ACC112 (cell line): ENCODE results near the gene LTC4S.
"Not testable (repeated sequence)": the region's sequence is repeated elsewhere in the genome, so short reads cannot be mapped to it uniquely, and the experiment has no call there.

Experiments used
- H2AFZ ChIP-seq: fragments of 200-600 bp; sonication (generic); one replicate; pipeline ENCODE4 v1.6.0; 2017; ENCODE audit warnings: antibody characterized with exemption, low read length; ENCODE audit not compliant: unreplicated experiment
- H3K27ac ChIP-seq: fragments of 200-600 bp; sonication (generic); 2 replicates; pipeline ENCODE4 v1.5.1; 2014; ENCODE audit warnings: low read depth, mild to moderate bottlenecking, antibody characterized with exemption, low read length, moderate library complexity
- H3K27me3 ChIP-seq: fragments of 200-600 bp; sonication (generic); 2 replicates; pipeline ENCODE4 v1.6.1; 2014; ENCODE audit warnings: mild to moderate bottlenecking, antibody characterized with exemption, low read length, moderate library complexity, mixed read lengths; ENCODE audit not compliant: insufficient read depth
- H3K36me3 ChIP-seq: fragments of 200-600 bp; sonication (generic); 2 replicates; pipeline ENCODE4 v1.6.1; 2016; ENCODE audit warnings: mild to moderate bottlenecking, antibody characterized with exemption, low read length, moderate library complexity, mixed read lengths; ENCODE audit not compliant: insufficient read depth
- H3K4me1 ChIP-seq: fragments of 200-600 bp; sonication (generic); one replicate; pipeline ENCODE4 v1.6.1; 2016; ENCODE audit warnings: low read length, mixed read lengths; ENCODE audit not compliant: insufficient read depth, unreplicated experiment, control insufficient read depth
- H3K4me3 ChIP-seq: fragments of 200-600 bp; sonication (generic); 2 replicates; pipeline ENCODE4 v1.5.1; 2014; ENCODE audit warnings: mild to moderate bottlenecking, low read depth, low read length
- H3K79me2 ChIP-seq: fragments of 200-600 bp; sonication (generic); one replicate; pipeline ENCODE4 v1.6.0; 2016; ENCODE audit warnings: low read length; ENCODE audit not compliant: control insufficient read depth, unreplicated experiment, insufficient read depth

The LTC4S gene

DNA sequence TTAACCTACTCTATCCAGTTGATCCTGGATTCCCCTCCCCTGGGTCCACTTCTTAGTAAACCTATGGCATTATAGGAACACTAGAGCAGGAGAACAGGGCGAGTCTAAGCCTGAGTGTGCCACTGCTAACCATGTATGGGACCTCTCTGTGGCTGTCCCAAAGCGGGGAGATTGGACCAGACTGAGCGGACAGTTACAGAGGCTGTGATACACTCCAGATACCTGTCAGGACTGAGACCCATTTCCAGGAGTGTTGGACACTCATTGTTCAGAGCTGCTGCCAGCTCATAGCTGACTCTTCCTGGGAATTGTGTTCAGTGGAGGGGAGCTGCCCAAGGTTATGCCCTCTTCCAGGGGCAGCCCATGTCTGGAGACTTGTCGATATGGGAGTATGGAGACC is 11.9 kb upstream of the LTC4S start:
- no peaks in the 10 kb centered on the region for H3K79me2 ChIP-seq
- H3K4me3 ChIP-seq = no peak overlapping the region
- no peak overlapping the region for H2AFZ ChIP-seq
- H3K4me1 ChIP-seq = no peaks in the 10 kb centered on the region
- H3K27me3 ChIP-seq = no peaks in the 10 kb centered on the region
- peaks cover 4% of the 10 kb centered on the region; the same call in 1 of the 2 replicates for H3K36me3 ChIP-seq
- H3K27ac ChIP-seq = no peak overlapping the region

DNA sequence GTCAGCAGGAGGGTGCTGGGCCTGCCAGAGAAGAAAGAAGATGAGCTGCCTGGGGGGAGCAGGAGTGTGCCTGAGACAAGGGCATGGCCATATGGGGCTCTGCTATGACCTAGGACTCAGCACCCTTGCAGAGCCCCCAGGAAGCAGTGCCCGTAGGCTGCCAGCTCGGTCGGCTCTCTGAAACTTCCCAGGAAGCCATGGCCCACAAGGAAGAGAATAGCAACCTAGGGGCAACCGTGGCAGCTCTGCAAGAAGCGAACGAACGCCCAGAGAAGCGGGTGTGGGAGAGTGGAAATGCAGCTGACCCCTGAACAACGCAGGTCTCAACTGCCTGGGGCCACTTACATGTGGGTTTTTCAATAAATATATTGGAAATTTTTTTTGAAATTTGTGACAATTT is 10.7 kb upstream of the LTC4S start:
- no peak overlapping the region for H3K27ac ChIP-seq
- H3K4me1 ChIP-seq = no peaks in the 10 kb centered on the region
- no peaks in the 10 kb centered on the region for H3K27me3 ChIP-seq
- H3K79me2 ChIP-seq = no peaks in the 10 kb centered on the region
- no peaks in the 10 kb centered on the region for H3K36me3 ChIP-seq
- no peak overlapping the region for H3K4me3 ChIP-seq
- no peak overlapping the region for H2AFZ ChIP-seq

DNA sequence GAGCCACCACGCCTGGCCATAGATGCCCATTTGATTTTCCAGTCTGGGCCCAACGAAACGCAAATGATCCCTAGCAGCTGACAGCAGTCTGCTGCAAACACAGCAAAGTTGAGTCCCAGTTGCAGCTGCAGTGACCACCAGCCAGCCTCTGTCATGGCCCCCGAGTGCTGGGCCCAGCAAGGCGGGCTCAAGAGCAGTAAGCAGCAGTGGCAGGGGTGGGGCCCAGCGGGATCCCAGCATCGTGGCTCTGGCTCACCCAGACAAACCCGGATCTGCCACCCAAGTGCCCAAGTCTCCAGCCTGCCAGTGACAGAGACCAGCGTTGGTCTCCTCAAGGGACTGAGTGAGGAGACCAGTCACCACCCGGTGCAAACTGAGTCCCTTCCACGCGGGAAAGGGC is 6.9 kb upstream of the LTC4S start:
- H3K27ac ChIP-seq = no peak overlapping the region

DNA sequence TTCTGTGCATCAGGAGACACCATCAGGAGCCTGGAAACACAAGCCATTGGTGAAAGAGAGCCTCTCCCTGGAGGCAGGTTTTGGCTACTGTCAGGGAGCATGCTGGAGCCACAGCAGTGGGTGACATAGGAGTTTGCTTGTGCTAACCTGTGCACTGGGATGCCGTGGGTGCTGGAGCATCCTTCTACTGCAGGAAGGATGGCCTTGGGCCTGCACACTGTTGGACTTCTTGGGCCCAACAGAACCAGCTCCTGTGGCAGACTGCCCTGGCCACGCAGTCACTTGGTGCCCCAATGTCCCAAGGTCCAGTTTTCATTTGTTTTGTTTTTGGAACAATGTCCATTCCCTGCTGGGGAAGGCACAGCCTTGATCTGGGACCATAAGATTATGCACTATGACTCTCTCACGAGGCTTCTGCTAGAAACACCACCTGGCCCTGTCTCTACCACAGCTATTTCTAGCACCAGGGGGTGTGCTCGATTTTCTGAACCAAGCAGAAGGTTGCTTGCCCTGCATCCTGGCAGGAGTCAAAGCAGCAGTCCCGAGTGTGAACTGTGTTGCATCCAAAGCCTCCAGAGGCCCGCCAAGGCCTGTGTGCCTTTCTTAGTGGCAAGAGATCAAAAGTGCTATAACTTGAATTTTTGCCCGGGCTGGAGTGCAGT is 5.5 kb upstream of the LTC4S start:
- no peaks in the 10 kb centered on the region for H3K27me3 ChIP-seq
- no peaks in the 10 kb centered on the region for H3K79me2 ChIP-seq
- H3K4me3 ChIP-seq = no peak overlapping the region
- no peak overlapping the region for H3K27ac ChIP-seq
- no peaks in the 10 kb centered on the region for H3K36me3 ChIP-seq
- no peaks in the 10 kb centered on the region for H3K4me1 ChIP-seq
- no peak overlapping the region for H2AFZ ChIP-seq

More for the DNA sequence above, 6.9 kb upstream of the LTC4S start:
- Histone ChIP-seq H3K4me3 (no peak overlapping the region), H3K27me3 (no peaks in the 10 kb centered on the region), H2AFZ (no peak overlapping the region), H3K79me2 (no peaks in the 10 kb centered on the region), H3K4me1 (no peaks in the 10 kb centered on the region), H3K36me3 (no peaks in the 10 kb centered on the region)

DNA sequence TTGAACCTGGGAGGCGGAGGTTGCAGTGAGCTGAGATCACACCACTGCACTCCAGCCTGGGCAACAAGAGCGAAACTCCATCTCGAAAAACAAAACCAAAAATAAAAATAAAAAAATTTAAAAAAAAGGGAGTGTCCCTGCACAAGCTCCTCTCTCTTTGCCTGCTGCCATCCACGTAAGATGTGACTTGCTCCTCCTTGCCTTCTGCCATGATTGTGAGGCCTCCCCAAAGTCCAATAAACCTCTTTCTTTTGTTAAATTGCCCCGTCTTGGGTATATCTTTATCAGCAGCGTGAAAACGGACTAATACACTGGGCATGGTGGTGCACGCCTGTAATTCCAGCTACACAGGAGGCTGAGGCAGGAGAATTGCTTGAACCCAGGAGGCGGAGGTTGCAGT is 4.5 kb upstream of the LTC4S start:
- H3K4me3 ChIP-seq, H3K4me1 ChIP-seq, H3K79me2 ChIP-seq, H3K27ac ChIP-seq, H2AFZ ChIP-seq, H3K36me3 ChIP-seq, H3K27me3 ChIP-seq: not testable (repeated sequence)

DNA sequence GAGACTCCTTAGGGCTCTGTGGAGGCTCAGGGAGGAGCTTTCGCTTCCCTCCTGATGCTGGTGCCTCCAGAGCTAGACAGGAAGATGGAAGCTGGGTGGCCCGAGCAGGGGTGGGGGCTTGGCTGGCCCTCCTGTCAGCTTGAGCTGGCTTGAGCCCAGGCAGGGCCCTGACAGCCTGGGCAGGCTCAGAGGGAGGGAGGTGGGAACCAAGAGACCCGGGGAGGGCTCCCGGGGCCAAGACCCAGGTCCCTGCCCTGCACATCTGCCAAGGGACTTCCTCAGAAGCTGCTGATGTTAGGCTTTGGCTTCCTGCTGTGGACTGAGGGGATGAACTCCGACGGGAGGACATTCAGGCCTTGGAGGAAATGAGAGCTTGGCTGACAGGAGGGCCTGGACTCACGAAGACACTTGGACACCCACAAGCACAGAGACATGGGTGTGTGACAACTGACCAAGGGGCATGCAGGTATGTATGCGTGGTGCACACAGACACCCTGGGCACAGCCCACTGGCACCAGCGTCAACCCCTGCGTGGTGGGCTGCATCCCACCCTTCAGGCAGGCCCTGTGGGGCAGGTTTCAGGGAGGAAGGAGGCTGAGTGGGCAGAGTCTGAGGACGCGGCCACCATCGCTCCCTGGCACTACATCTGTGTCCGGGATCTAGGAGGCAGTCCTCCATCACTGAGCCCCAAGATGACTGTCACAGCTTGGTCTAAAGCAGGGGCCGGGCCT is 1.7 kb upstream of the LTC4S start:
- Histone ChIP-seq H3K4me3 (no peak overlapping the region), H2AFZ (no peak overlapping the region), H3K36me3 (no peaks in the 10 kb centered on the region), H3K27me3 (no peaks in the 10 kb centered on the region), H3K79me2 (no peaks in the 10 kb centered on the region), H3K27ac (no peak overlapping the region), H3K4me1 (peaks cover 6% of the 10 kb centered on the region)

DNA sequence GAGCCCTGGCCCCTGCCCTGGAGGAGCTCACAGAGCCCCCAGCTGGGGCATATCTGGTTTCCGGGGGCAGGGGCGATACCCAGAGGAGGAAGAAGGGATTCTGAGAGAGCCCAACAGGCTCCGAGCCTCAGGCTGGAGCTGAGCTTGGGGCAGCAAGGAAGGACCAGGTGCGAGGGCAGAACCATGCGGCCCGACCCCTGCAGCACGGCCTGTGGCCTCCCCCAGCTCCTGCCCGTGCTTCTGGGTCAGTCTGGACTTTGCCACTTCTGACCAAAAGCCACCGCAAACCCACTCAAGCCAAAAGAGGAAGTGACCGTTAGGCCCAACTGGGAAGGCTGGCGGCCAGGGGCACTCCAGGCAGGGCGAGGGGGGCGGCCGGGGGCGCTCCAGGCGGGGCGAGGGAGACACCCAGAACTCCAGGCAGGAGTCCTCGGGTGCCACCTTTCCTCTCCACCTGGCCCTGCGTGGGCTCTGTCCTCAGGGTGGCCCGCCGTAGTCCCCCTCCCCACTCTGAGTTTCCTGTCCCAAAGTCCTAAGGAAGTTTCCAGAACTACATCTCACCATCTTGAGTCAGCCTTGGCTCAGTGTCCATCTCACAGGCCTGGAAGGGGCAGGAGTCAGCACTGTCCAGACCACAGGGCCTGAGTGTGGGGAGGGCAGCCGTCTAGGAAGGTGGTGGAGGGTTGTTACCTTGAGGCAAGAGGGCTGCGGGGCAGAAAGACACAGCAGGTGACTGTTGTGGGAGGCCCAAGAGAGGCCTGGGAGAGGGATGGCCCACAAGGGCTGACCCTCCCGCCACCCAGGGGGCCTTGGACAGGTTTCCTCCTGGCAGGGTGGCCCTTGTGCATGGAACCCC is 946 bp upstream of the LTC4S start:
- H3K27me3 ChIP-seq = no peaks in the 10 kb centered on the region
- H3K36me3 ChIP-seq = no peaks in the 10 kb centered on the region
- H3K27ac ChIP-seq = no peak overlapping the region
- H2AFZ ChIP-seq = no peak overlapping the region
- no peak overlapping the region for H3K4me3 ChIP-seq
- H3K79me2 ChIP-seq = no peaks in the 10 kb centered on the region
- H3K4me1 ChIP-seq = peaks cover 6% of the 10 kb centered on the region

DNA sequence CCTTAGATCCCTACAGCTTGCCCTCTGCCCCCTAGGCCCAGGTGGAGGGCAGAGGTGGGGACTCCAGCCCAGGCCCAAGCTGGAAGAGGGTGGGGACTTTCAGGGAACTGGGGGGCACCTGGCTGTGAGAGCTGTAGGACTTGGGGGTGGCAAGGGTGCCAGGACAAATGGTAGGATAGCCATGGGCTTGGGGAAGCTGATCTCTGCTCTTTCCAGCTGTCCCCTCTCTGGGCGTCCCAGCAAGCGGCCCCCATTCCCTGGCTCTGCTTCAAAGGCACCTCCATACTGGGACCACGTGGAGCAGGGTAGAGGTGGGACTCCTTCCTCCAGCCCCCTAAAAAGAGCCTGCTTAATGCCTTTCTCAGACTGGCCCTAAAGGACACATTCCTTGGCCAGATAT is 385 bp downstream of the LTC4S start:
- Histone ChIP-seq H3K79me2 (no peaks in the 10 kb centered on the region), H3K4me3 (no peak overlapping the region), H3K4me1 (peaks cover 6% of the 10 kb centered on the region), H3K27ac (no peak overlapping the region), H2AFZ (no peak overlapping the region), H3K27me3 (no peaks in the 10 kb centered on the region), H3K36me3 (peaks cover 3% of the 10 kb centered on the region; the same call in 1 of the 2 replicates)

DNA sequence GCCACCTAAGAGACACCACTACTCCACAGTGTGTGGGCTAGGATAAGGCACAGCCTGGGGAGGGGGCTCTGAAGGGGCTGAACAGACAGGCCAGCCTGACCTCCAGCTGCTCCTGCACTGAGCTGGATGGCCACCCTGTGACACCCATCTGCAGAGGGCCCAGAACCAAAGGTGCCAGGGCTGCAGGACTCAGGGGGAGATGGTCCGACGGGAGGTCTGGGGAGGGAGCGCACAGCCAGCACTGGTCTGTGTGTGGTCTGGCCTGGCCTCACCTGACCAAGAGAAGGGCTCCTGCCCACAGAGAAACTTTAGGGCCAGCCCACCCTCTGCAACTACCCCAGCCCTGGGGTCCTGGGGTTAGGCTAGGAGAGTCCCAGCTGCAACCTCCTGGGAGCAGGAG is 789 bp downstream of the LTC4S start:
- H3K4me1 ChIP-seq = peaks cover 6% of the 10 kb centered on the region
- no peaks in the 10 kb centered on the region for H3K27me3 ChIP-seq
- no peaks in the 10 kb centered on the region for H3K79me2 ChIP-seq
- no peak overlapping the region for H3K27ac ChIP-seq
- H2AFZ ChIP-seq = no peak overlapping the region
- peaks cover 7% of the 10 kb centered on the region; the same call in 1 of the 2 replicates for H3K36me3 ChIP-seq
- no peak overlapping the region for H3K4me3 ChIP-seq

DNA sequence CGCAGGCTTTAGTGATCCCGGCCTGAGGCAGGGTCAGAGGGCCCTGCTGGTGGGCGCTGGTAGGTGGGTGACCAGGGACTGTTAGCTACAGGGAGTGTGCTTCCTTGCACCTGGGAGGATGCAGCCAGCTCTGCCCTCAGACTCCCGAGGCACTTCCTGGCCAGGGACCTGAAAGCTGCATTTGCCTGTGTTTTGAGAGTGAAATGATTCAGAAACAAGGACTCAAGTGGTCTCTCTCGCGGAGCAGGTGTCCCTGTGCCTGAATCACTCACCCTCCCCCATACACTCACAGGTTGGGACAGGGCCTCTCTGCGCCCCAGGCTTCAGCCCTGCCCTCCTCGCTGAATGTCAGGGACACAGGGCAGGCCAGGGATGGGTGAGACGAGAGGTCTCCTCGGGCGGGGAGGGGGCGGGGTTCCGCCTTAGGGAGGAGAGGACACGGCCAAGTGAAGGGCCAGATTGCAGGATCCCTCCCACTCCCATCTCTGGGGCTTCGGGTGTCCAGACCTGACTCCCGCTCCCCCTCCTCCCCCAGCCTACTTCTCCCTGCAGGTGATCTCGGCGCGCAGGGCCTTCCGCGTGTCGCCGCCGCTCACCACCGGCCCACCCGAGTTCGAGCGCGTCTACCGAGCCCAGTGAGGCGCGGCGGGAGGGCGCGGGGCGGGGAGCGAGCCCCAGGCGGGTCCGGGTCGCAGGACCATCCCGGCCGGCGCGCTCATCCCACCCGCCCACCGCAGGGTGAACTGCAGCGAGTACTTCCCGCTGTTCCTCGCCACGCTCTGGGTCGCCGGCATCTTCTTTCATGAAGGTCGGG is 1.5 kb downstream of the LTC4S start:
- Histone ChIP-seq H3K4me3 (peak overlapping the region; percentile 74), H2AFZ (no peak overlapping the region), H3K4me1 (peaks cover 6% of the 10 kb centered on the region), H3K36me3 (peaks cover 7% of the 10 kb centered on the region; the same call in 1 of the 2 replicates), H3K27ac (no peak overlapping the region), H3K27me3 (no peaks in the 10 kb centered on the region), H3K79me2 (no peaks in the 10 kb centered on the region)
